Measurements from ENCODE around the gene RNASET2. TPM values are rescaled to one million over a fixed set of nuclear protein-coding genes. Genes with fewer than 3 reads are reported as not detected.

The RNASET2 gene
- total and polyA plus RNA-seq, 10 of the 15 experiments (the other 5 are each of a cell fraction or from before 2014, with no cell fraction given), result 5.5 to 225 (median 50.2) TPM

- H3K79me2 ChIP-seq (ENCODE audit: control insufficient read depth, insufficient read depth, low read length), result peaks cover 2% of the 10 kb centered on the region; the same call in 1 of the 2 replicates
- H3K9ac ChIP-seq (ENCODE audit: control insufficient read depth, insufficient read depth, low read length), result no peak overlapping the region
- no peak for FAIRE-seq
- DNase-seq (ENCODE audit: low read depth, low spot score), result no peak
- H3K36me3 ChIP-seq (ENCODE audit: control insufficient read depth in 2 of 2, insufficient read depth in 2 of 2, low read length in 1 of 2), result peaks cover 2 to 7% of the 10 kb centered on the region in 2 experiments; a peak in 3 of 4 replicates
- ChIA-PET SMC1A (ENCODE audit: uncharacterized antibody, unreplicated experiment) (interaction anchor here (0.6 to 4.8 kb wide), 35 partner anchors 9 to 707 kb away, joined by 3 to 85 read pairs (median 6); partner anchors contain the start of genes CCR6 and RNASET2), RAD21 (ENCODE audit: unreplicated experiment) (interaction anchor here (1.1 to 5.1 kb wide), 17 partner anchors 21 to 213 kb away, joined by 3 to 79 read pairs (median 6); partner anchors contain the start of gene RNASET2), POLR2A (interaction anchor here (0.9 to 2.0 kb wide), 3 partner anchors 31 to 38 kb away, joined by 3 to 8 read pairs (median 5); no protein-coding TSS in a partner anchor), CTCF (interaction anchor here (0.9 to 4.5 kb wide), 42 partner anchors 10 to 219 kb away, joined by 3 to 139 read pairs (median 9); partner anchors contain the start of genes CCR6 and RNASET2)
- TF ChIP-seq SIN3A (IDR thresholded peaks at IDR 0.05; ENCODE audit: low read depth, low read length) (no peak), ELK1 (IDR thresholded peaks at IDR 0.05; ENCODE audit: low read depth, low read length) (no peak), RFX5 (IDR thresholded peaks at IDR 0.05; ENCODE audit: low read depth, low read length) (no peak), PBX3 (IDR thresholded peaks at IDR 0.05; ENCODE audit: insufficient replicate concordance, low read depth, low read length) (no peak), CHD2 (IDR thresholded peaks at IDR 0.05; ENCODE audit: borderline replicate concordance, low read depth, low read length) (no peak), HDGF (IDR thresholded peaks at IDR 0.05) (no peak), SMAD1 (IDR thresholded peaks at IDR 0.05; ENCODE audit: low read depth, partially characterized antibody) (no peak), FOXK2 (IDR thresholded peaks at IDR 0.05) (no peak), HDAC6 (IDR thresholded peaks at IDR 0.05; ENCODE audit: unreplicated experiment) (no peak), IRF4 (IDR thresholded peaks at IDR 0.05; ENCODE audit: low read depth, low read length) (no peak), RBBP5 (conservative IDR thresholded peaks at IDR 0.05) (no peak), SKIL (IDR thresholded peaks at IDR 0.05; ENCODE audit: low read depth, poor library complexity, severe bottlenecking) (no peak), KLF5 (IDR thresholded peaks at IDR 0.05; ENCODE audit: partially characterized antibody) (no peak), EP300 (IDR thresholded peaks at IDR 0.05; ENCODE audit: borderline replicate concordance in 1 of 2, control insufficient read depth in 1 of 2, low read depth in 2 of 2, low read length in 2 of 2) (no peak), WRNIP1 (IDR thresholded peaks at IDR 0.05; ENCODE audit: borderline replicate concordance, low read depth, low read length) (no peak), SMARCA5 (IDR thresholded peaks at IDR 0.05) (no peak)
- ATAC-seq, result no peak
- BruUV-seq (replicated peaks), result no TSS peak
- in situ Hi-C loops (cut with MboI), result no loop called here
- H3K27ac ChIP-seq (ENCODE audit: control insufficient read depth, insufficient read depth), result no peak overlapping the region
- intact Hi-C loops (cut with micrococcal nuclease; ENCODE audit: unreplicated experiment), result loop anchor here (1.0 to 2.0 kb wide), 2 partner anchors 38 to 202 kb away; no protein-coding TSS in a partner anchor
- no peaks in the 10 kb centered on the region; the same call in 1 of the 2 replicates for H3K4me1 ChIP-seq (ENCODE audit: control insufficient read depth, insufficient read depth, low read length)
- H3K9me3 ChIP-seq (replicated peaks; ENCODE audit: control insufficient read depth, insufficient read depth, low read length), result no peaks in the 10 kb centered on the region
- no peak overlapping the region for H3K4me2 ChIP-seq (ENCODE audit: control insufficient read depth, insufficient read depth)
- H3K27me3 ChIP-seq (replicated peaks in 1 of 2; ENCODE audit: control insufficient read depth in 2 of 2, insufficient read depth in 2 of 2, low read length in 1 of 2), result no peaks in the 10 kb centered on the region
- H4K20me1 ChIP-seq (ENCODE audit: control insufficient read depth, insufficient read depth), result no peaks in the 10 kb centered on the region
- H3K4me3 ChIP-seq, result no peak overlapping the region
- H2AFZ ChIP-seq (ENCODE audit: control insufficient read depth, low read depth, low read length), result no peak overlapping the region
- WGBS (ENCODE audit: insufficient coverage, insufficient replicate concordance, low lambda C conversion rate, missing lambda C conversion rate), result 93% methylated on average over 3 of the region's 3 CpGs
Observed at GRCh38 chr6:166988674-166989201, 32.4 kb upstream of the RNASET2 start.

Measured in GM12878 (cell line).